Right lung (tissue), 5 donors: Measurements from ENCODE around the gene IARS1. TPM values are rescaled to one million over a fixed set of nuclear protein-coding genes. Genes with fewer than 3 reads are reported as not detected.

Source experiments
- DNase-seq, 2 donors: peaks; one replicate each; pipeline ENCODE4 v3.0.0-alpha.2; 2013
- polyA plus RNA-seq, 5 donors: library from polyadenylated mRNA; unstranded; fragments of 120-200 nt; gene quantifications; one replicate each; pipeline versions ENCODE4 v1.2.1 to v1.2.3, GENCODE V29; 2013; ENCODE audit warnings: inconsistent platforms in 1 of 5, low replicate concordance in 1 of 5; ENCODE audit not compliant: insufficient read length in 5 of 5, insufficient read depth in 1 of 5

Gene IARS1
- polyA plus RNA-seq, 5 donors = 71.8 to 92.2 (median 85.6) TPM

DNA sequence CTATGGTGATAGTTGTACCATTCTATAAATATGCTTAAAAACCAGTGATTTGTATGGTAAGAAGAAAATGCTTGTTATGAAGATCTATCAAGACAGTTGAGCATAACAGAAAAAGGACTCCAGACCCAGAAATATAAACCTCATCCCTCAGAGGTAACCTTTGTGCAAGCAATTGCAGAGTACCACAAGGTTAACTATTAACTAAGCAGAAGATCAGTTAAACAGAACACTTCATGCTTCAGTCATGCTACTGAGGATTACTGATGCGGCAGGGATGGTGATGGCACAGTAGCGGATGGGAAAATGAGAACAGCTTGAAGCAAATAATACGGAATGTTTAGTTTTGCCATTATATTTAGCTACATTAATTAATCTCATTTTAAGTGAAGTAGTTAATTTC lies 45.5 kb downstream of the IARS1 start:
- no peak for DNase-seq

- no peak for DNase-seq
Observed at GRCh38 chr9:92247296-92247695, 46.2 kb downstream of the IARS1 start.

DNA sequence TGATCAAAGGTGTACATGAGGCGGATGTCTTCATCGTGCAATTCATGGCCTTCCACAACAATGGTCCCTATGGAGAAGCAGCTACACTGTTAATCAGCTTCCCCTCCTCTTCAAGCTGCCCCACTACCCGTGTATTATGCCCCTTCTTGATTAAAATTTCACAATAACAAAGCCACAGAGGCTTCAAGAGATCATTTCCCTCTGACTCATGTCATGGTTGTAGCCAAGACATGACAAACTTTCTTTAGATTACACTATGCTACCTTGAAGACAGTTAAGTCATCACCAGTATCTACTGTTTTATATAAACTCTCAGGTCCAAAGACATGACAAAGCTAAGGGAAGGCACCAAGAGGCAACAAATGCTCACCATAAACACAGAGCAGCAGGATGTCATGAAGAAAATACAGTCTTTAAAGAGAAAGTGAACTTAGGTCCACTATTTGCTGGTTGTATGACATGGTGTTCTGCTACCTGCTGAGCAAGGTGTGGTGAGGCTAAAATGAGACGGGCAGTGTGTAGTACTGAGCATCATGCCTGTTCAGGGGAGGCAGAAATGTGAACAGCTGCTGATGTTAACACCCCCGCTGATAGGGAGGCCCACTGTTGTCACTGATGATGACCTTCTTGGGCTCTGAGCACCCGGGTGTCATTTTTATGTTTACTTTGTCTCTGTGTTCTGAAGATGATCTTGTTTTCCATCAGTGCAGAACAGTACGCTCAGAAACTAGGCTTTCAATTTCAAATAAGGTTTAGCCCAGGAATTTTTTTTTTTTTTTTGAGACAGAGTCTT lies 48.3 kb downstream of the IARS1 start:
- DNase-seq = no peak

Other genes with a start within 250 kb of the IARS1 start
- gene SPTLC1, start 178.3 kb downstream of the IARS1 start, polyA plus RNA-seq = 100 to 1,000 TPM in 1 of 5 donors, 10 to 100 TPM in 4; 77.2 to 100 (median 92.9) TPM
- gene NOL8, start 31.7 kb upstream of the IARS1 start, polyA plus RNA-seq = 10 to 100 TPM; 40.5 to 61.8 (median 57.9) TPM
- gene CENPP, start 32.3 kb upstream of the IARS1 start, polyA plus RNA-seq = 1 to 10 TPM; 3.5 to 7.0 (median 5.9) TPM
- 100 to 1,000 TPM; 136 to 201 (median 147) TPM for gene OGN, start 110.9 kb upstream of the IARS1 start, polyA plus RNA-seq
- gene OMD, start 130.8 kb upstream of the IARS1 start, polyA plus RNA-seq = 1 to 10 TPM in 4 of 5 donors, under 1 TPM in 1; 0.85 to 1.4 (median 1.2) TPM
- gene ASPN, start 188.8 kb upstream of the IARS1 start, polyA plus RNA-seq = 10 to 100 TPM in 1 of 5 donors, 1 to 10 TPM in 4; 5.8 to 13.9 (median 7.4) TPM
- 10 to 100 TPM; 35.4 to 62.1 (median 47.5) TPM for gene ECM2, start 242.3 kb upstream of the IARS1 start, polyA plus RNA-seq